K562 (cell line): ENCODE data around the gene TSEN54. TPM values are rescaled to one million over a fixed set of nuclear protein-coding genes. Genes with fewer than 3 reads are reported as not detected.
A peak's percentile ranks its signal among the peaks of the same experiment; 100 is the strongest.

Experiments used
- ATAC-seq: fragments of 200-7000 bp; cut with Tn5 transposase; 3 replicates; pipeline ENCODE4 v1.9.1; 2020; ENCODE audit warnings: moderate library complexity
- BruUV-seq: library from RNA; stranded (reverse); fragments of 400-500 nt; replicated peaks from 2 replicates; lab custom pipeline; 2021; lab: Mats Ljungman, UMichigan
- CTCF ChIA-PET: fragments of 300-600 bp; formaldehyde crosslinking; extraction: SDS; loops from one replicate; lab custom pipeline; 2021; ENCODE audit warnings: low intra/inter-chr PET ratio; lab: Yijun Ruan, JAX
- POLR2A ChIA-PET: fragments of 300-600, 350-650 bp; sonication (Branson Sonifier 250); formaldehyde crosslinking; extraction: SDS; loops from one replicate; lab custom pipeline; 2021; ENCODE audit warnings: antibody characterized with exemption, inconsistent platforms; lab: Yijun Ruan, JAX
- DNase-seq, 4 experiments: peaks; one replicate each; pipeline versions ENCODE4 v3.0.0 to v3.0.0-alpha.2; 2011 to 2018; ENCODE audit warnings: low spot score in 3 of 4, mixed read lengths in 3 of 4; ENCODE audit errors: extremely low read depth in 1 of 4
- FAIRE-seq: peaks from 2 replicates; lab custom pipeline; 2011; peaks lifted over from hg19 to GRCh38; lab: Jason Lieb, UNC
- H2AFZ ChIP-seq: 2 replicates; pipeline ENCODE4 v1.6.0; 2011; ENCODE audit warnings: low read depth, low read length, control low read depth, inconsistent platforms
- H3K27ac ChIP-seq: fragments of 200-600 bp; 3 replicates; pipeline ENCODE4 v1.8.0; 2011; ENCODE audit warnings: low read depth, mild to moderate bottlenecking, control low read depth, inconsistent platforms, low read length, moderate library complexity, mixed read lengths; ENCODE audit errors: extremely low read depth
- H3K27me3 ChIP-seq, 2 experiments: fragments of 300-600 bp in 1 of 2; 2 replicates in 1 of 2; 3 replicates in 1 of 2; pipeline versions ENCODE4 v1.6.0 to v1.8.0; 2011; ENCODE audit warnings: inconsistent platforms in 2 of 2, low read length in 2 of 2, mild to moderate bottlenecking in 1 of 2, mixed read lengths in 1 of 2, moderate library complexity in 1 of 2; ENCODE audit not compliant: control insufficient read depth in 2 of 2, insufficient read depth in 2 of 2
- H3K36me3 ChIP-seq: fragments of 300-600 bp; 3 replicates; pipeline ENCODE4 v1.8.0; 2011; ENCODE audit warnings: mild to moderate bottlenecking, low read length, inconsistent platforms; ENCODE audit not compliant: control insufficient read depth, insufficient read depth
- H3K4me1 ChIP-seq, 2 experiments: fragments of 200-600 bp in 1 of 2; replicated peaks in 1 of 2; 2 replicates in 1 of 2; 3 replicates in 1 of 2; pipeline versions ENCODE4 v1.5.1 to v1.8.0; 2011; ENCODE audit warnings: inconsistent platforms in 2 of 2, low read length in 2 of 2, mild to moderate bottlenecking in 1 of 2, mixed read lengths in 1 of 2, moderate library complexity in 1 of 2; ENCODE audit not compliant: control insufficient read depth in 2 of 2, insufficient read depth in 2 of 2
- H3K4me2 ChIP-seq: 2 replicates; pipeline ENCODE4 v1.6.1; 2011; ENCODE audit warnings: low read length, control low read depth, inconsistent platforms, mixed read lengths; ENCODE audit not compliant: insufficient read depth
- H3K4me3 ChIP-seq: fragments of 200-600 bp; sonication (generic), shearing (Covaris generic); 2 replicates; pipeline ENCODE4 v1.5.1; 2016; ENCODE audit warnings: control low read depth, inconsistent platforms
- H3K79me2 ChIP-seq: fragments of 200-600 bp; 3 replicates; pipeline ENCODE4 v1.8.0; 2011; ENCODE audit warnings: low read length, inconsistent platforms; ENCODE audit not compliant: control insufficient read depth, insufficient read depth
- H3K9ac ChIP-seq, 2 experiments: 2 replicates each; pipeline versions ENCODE4 v1.6.0 to v1.6.1; 2011; ENCODE audit warnings: low read depth in 2 of 2, low read length in 2 of 2, control low read depth in 1 of 2, inconsistent platforms in 1 of 2, mild to moderate bottlenecking in 1 of 2, mixed read lengths in 1 of 2; ENCODE audit not compliant: insufficient read depth in 1 of 2
- H3K9me1 ChIP-seq: one replicate; pipeline ENCODE4 v1.6.0; 2011; ENCODE audit warnings: inconsistent platforms, mild to moderate bottlenecking, low read length, moderate library complexity; ENCODE audit not compliant: control insufficient read depth, insufficient read depth
- H3K9me3 ChIP-seq: replicated peaks from 2 replicates; pipeline ENCODE4 v1.5.1; 2011; ENCODE audit warnings: low read depth, low read length, inconsistent platforms; ENCODE audit not compliant: control insufficient read depth, insufficient read depth
- H4K20me1 ChIP-seq: replicated peaks from 2 replicates; pipeline ENCODE4 v1.6.1; 2011; ENCODE audit warnings: low read length, inconsistent platforms, mixed read lengths; ENCODE audit not compliant: control insufficient read depth, insufficient read depth
- ATF7 ChIP-seq: fragments of 450-650 bp; IDR thresholded peaks from 2 replicates; pipeline ENCODE4 v1.7.1; 2014; ENCODE audit warnings: mild to moderate bottlenecking, moderate library complexity
- DPF2 ChIP-seq: fragments of 450-650 bp; IDR thresholded peaks from 2 replicates; pipeline ENCODE4 v1.6.1; 2016
- FOXK2 ChIP-seq, 2 experiments: fragments of 450-650 bp; IDR thresholded peaks in 1 of 2; conservative IDR thresholded peaks in 1 of 2; 2 replicates each; pipeline ENCODE4 v1.6.1; 2016; ENCODE audit warnings: low read depth in 2 of 2, mild to moderate bottlenecking in 1 of 2
- GATA2 ChIP-seq: sonication (generic); formaldehyde crosslinking; IDR thresholded peaks from 2 replicates; pipeline ENCODE4 v1.4.0; 2020; ENCODE audit warnings: mild to moderate bottlenecking, missing genetic modification reagents
- MCM5 ChIP-seq: fragments of 450-650 bp; IDR thresholded peaks from 2 replicates; pipeline ENCODE4 v1.6.1; 2016; ENCODE audit warnings: low read depth
- PHB ChIP-seq: fragments of 250-450 bp; sonication (Bioruptor Pico); IDR thresholded peaks from 2 replicates; pipeline ENCODE4 v1.5.0; 2021
- PHF21A ChIP-seq: fragments of 450-650 bp; IDR thresholded peaks from 2 replicates; pipeline ENCODE4 v1.6.1; 2017; ENCODE audit warnings: low read depth, borderline replicate concordance
- POLR3A ChIP-seq: IDR thresholded peaks from 2 replicates; pipeline ENCODE4 v1.6.1; 2011; ENCODE audit warnings: borderline replicate concordance, mild to moderate bottlenecking, moderate library complexity; ENCODE audit not compliant: insufficient read length, insufficient read depth; ENCODE audit errors: extremely low read depth
- SMARCE1 ChIP-seq: fragments of 450-650 bp; IDR thresholded peaks from 2 replicates; pipeline ENCODE4 v1.7.1; 2016; ENCODE audit warnings: mild to moderate bottlenecking
- TAF7 ChIP-seq: fragments of 450-650 bp; IDR thresholded peaks from 2 replicates; pipeline ENCODE4 v1.6.1; 2016; ENCODE audit warnings: missing genetic modification characterization, missing compliant biosample characterization
- ZNF3 ChIP-seq: fragments of 250-450 bp; sonication (Bioruptor Pico); IDR thresholded peaks from 2 replicates; pipeline ENCODE4 v1.5.0; 2021; ENCODE audit warnings: mild to moderate bottlenecking, moderate library complexity
- ZNF384 ChIP-seq: IDR thresholded peaks from 2 replicates; pipeline ENCODE4 v1.6.1; 2012; ENCODE audit warnings: low read depth, low read length, improper control_type of control experiment
- ZNF584 ChIP-seq: fragments of 200-800 bp; sonication (Bioruptor generic); IDR thresholded peaks from 2 replicates; pipeline ENCODE4 v1.6.1; 2016; ENCODE audit warnings: low read depth, mild to moderate bottlenecking, missing genetic modification characterization, missing compliant biosample characterization
- ZNF76 ChIP-seq: fragments of 250-450 bp; sonication (Bioruptor Pico); IDR thresholded peaks from 2 replicates; pipeline ENCODE4 v1.4.0; 2020; ENCODE audit warnings: mild to moderate bottlenecking, moderate library complexity, borderline replicate concordance
- ZNF766 ChIP-seq: fragments of 200-800 bp; sonication (Bioruptor generic); conservative IDR thresholded peaks from 2 replicates; pipeline ENCODE4 v1.6.1; 2016; ENCODE audit warnings: missing genetic modification characterization, missing compliant biosample characterization
- WGBS: fragments of 100-300 bp; shearing (Covaris generic); methylation state at CpG from one replicate; pipeline ENCODE4 v1.1.6; 2016; ENCODE audit warnings: low coverage, mixed read lengths; ENCODE audit not compliant: insufficient coverage; ENCODE audit errors: missing lambda C conversion rate; 5-methylcytosine and 5-hydroxymethylcytosine counted together
- in situ Hi-C: fragments of 300-500 bp; cut with MboI; formaldehyde crosslinking; loops from 4 replicates; pipeline ENCODE4 v1.15.0; 2018; ENCODE audit warnings: inconsistent platforms, mixed read lengths
- intact Hi-C: fragments of 100-400 bp; cut with micrococcal nuclease; formaldehyde crosslinking; loops from 2 replicates; pipeline ENCODE4 v1.14.2; 2022
- polyA plus RNA-seq, 8 experiments: library from polyadenylated mRNA; depleted of rRNA in 4 of 8; stranded (reverse) in 5 of 8; unstranded in 3 of 8; fragments of >200 nt; fragmentation: Nextera tagmentation in 2 of 8; fragmentation: Illumina TruSeq in 1 of 8; extraction: Ambion mirVana in 2 of 8; extraction: Trizol in 1 of 8; gene quantifications; 2 replicates each; pipeline versions ENCODE4 v1.2.1 to v1.2.3, GENCODE V29; 2011 to 2014; ENCODE audit warnings: inconsistent platforms in 1 of 8, missing spikeins in 1 of 8
- total RNA-seq, 7 experiments: library from RNA; depleted of rRNA in 6 of 7; stranded (reverse); fragments of >200 nt in 6 of 7; fragmentation: Illumina TruSeq in 2 of 7; extraction: Trizol in 2 of 7; gene quantifications; 2 replicates each; pipeline versions ENCODE4 v1.2.1 to v1.2.3, GENCODE V29; 2011 to 2021; ENCODE audit warnings: low replicate concordance in 1 of 7
- TF ChIP-seq, protein P1 (sequence below): fragments of 250-450 bp; sonication (Bioruptor Pico); IDR thresholded peaks from 2 replicates; pipeline ENCODE4 v1.5.0; 2021; ENCODE audit warnings: mild to moderate bottlenecking, moderate library complexity

Gene TSEN54
- total and polyA plus RNA-seq, 9 of the 15 experiments (the other 6 are each of a cell fraction or from before 2014, with no cell fraction given), result 5.9 to 64.3 (median 48.9) TPM

DNA sequence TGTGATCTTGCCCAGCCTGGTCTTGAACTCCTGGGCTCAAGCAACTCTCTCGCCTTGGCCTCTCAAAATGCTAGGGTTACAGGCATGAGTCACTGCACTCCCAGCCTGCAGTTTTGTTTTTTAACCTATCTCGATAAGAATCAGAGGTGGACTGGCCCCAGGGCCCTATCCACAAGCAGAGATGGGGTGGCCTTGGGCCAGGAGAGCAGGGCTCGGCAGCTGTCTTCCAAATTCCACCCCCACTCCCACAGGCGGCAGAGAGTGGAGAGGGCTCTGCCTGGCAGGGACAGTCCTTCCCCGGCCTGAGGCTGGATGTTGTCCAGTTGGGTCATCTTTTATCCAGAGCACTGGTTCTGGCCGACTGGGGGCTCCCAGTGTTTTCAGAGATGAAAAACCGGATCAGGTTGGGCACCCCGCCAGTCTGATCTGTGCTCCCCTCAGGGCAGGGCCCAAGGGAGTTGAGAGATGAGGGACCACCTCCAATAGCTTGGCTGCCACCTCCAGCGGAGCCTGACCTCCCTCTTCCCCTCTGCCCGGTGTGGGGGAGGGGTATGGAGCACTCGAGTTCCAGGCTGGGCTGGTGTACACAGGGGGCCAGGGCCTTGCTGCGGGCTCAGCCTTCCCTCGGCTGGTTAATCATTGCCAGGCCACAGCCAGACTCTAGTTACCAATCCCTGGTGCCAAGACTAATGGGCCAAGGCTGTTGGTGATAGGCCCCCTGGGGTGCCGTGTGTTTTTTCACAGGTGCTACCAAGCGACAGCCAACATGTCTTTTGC is 40.9 kb downstream of the TSEN54 start:
- Histone ChIP-seq H3K27ac (no peak overlapping the region; the same call in 2 of the 3 replicates), H4K20me1 (no peaks in the 10 kb centered on the region), H3K9ac (peak overlapping the region in 1 of 2 experiments; percentile 81; a peak in 2 of 4 replicates), H3K4me1 (peaks cover 20 to 53% of the 10 kb centered on the region in 2 experiments), H3K9me1 (peaks cover 3% of the 10 kb centered on the region), H3K4me3 (no peak overlapping the region), H3K27me3 (no peaks in the 10 kb centered on the region), H3K36me3 (no peaks in the 10 kb centered on the region), H2AFZ (0 out of 2 replicates have a peak overlapping the region, but pooled peaks have one; percentile 19), H3K4me2 (peak overlapping the region; percentile 38; the same call in 1 of the 2 replicates), H3K9me3 (no peaks in the 10 kb centered on the region), H3K79me2 (no peaks in the 10 kb centered on the region)
- in situ Hi-C loops, result no loop called here
- no TSS peak for BruUV-seq
- WGBS, result 41% methylated on average over 15 of the region's 15 CpGs
- peak; percentile 85 for ATAC-seq
- ChIA-PET POLR2A (interaction anchor here (0.6 to 1.0 kb wide), 3 partner anchors 20 to 1880 kb away, joined by 3 to 4 read pairs (median 4); no protein-coding TSS in a partner anchor), CTCF (interaction anchor here (0.6 kb wide), 1 partner anchor 19 kb away, joined by 3 read pairs; no protein-coding TSS in a partner anchor)
- DNase-seq, result peak; percentile 78 to 82 (median 78)
- intact Hi-C loops, result no loop called here
- FAIRE-seq, result peak; percentile 95
- TF ChIP-seq ATF7 (peak; percentile 51; the same call in 1 of the 2 replicates), SMARCE1 (peak; percentile 72; the same call in 1 of the 2 replicates), PHB (no peak), ZNF76 (CRISPR knock-in tag) (no peak), MCM5 (no peak), POLR3A (peak; percentile 47), FOXK2 (conservative IDR thresholded peaks at IDR 0.05 in 1 of 2, IDR thresholded peaks at IDR 0.05 in 1 of 2; ENCODE audit: low read depth in 2 of 2) (no peak), PHF21A (no peak), GATA2 (CRISPR knock-in tag) (peak; percentile 23; the same call in 1 of the 2 replicates), ZNF3 (CRISPR knock-in tag) (no peak), DPF2 (peak; percentile 77), ZNF766 (peak; percentile 77), ZNF584 (CRISPR knock-in tag) (peak; percentile 80), TAF7 (no peak), ZNF384 (peak; percentile 60; the same call in 1 of the 2 replicates)
- TF ChIP-seq, protein P1, sequence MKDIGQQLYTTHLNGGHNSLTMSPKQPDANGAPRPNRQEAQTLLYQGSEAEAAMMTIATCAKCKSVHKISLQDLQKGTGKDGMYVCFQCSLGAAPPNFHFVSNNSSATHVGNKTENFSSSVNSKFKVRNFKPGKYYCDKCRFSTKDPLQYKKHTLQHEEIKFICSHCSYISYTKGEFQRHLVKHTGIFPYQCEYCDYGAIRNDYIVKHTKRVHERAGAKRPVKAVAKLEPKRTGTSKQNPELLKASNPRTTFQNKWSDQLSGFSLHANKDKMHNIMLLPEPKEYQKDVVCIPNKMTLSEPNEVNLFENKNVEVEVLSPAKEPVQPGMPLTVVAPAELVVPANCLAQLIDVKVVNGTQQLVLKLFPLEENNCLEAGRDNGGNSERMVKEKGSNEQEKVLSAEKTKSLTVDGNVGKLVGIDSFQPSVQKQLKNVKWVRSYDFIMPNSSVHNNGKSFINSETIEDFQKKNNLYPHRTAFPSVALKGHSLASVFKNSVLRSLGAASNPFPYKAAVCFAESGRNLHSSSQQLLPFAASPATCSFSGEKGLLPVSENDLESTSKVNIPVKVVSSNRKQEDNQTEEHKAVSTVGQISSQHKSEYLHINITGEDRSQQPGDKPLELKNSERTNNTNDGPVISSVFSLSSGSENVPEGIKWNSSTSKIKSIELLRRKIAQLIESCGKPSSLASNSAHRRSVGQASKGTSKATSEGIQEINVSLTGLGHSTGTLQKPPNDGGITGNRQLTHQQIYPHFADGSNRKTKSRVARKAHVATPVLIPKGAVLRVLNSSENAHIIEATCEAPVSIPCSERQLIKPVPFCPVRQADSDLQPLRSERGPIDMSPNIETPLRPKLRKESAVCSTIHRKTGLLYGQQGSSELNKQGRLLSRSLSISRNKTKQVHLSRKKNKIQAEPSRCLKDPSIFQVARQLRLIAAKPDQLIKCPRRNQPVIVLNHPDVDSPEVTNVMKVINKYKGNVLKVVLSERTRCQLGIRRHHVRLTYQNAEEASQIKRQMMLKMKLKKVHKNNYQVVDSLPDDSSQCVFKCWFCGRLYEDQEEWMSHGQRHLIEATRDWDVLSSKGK (CRISPR knock-in tag), result no peak
